Kidney (tissue), 14 donors: ENCODE measurements around the gene GPR107. TPM values are rescaled to one million over a fixed set of nuclear protein-coding genes. Genes with fewer than 3 reads are reported as not detected.

Experiments used
- DNase-seq, 5 donors: peaks; one replicate each; pipeline ENCODE4 v3.0.0-alpha.2; 2013 to 2020
- FAIRE-seq: peaks from 2 replicates; lab custom pipeline; 2012; peaks lifted over from hg19 to GRCh38; lab: Jason Lieb, UNC
- H3K27ac ChIP-seq, 2 donors: one replicate each; pipeline ENCODE4 v1.7.0; 2013; ENCODE audit warnings: low read depth in 2 of 2, low read length in 2 of 2, inconsistent platforms in 1 of 2
- H3K27me3 ChIP-seq: one replicate; pipeline ENCODE4 v1.7.1; 2013; ENCODE audit warnings: low read length, inconsistent platforms; ENCODE audit not compliant: control insufficient read depth, insufficient read depth
- H3K36me3 ChIP-seq, 3 donors: one replicate each; pipeline versions ENCODE4 v1.7.0 to v1.7.1; 2013; ENCODE audit warnings: low read length in 3 of 3, control low read depth in 1 of 3, inconsistent platforms in 1 of 3; ENCODE audit not compliant: insufficient read depth in 3 of 3, control insufficient read depth in 2 of 3
- H3K4me1 ChIP-seq, 3 donors: one replicate each; pipeline versions ENCODE4 v1.7.0 to v1.7.1; 2013; ENCODE audit warnings: low read length in 3 of 3, inconsistent platforms in 1 of 3, low read depth in 1 of 3; ENCODE audit not compliant: control insufficient read depth in 2 of 3, insufficient read depth in 2 of 3
- H3K4me3 ChIP-seq, 3 donors: one replicate each; pipeline versions ENCODE4 v1.7.0 to v1.8.1; 2013; ENCODE audit warnings: low read length in 3 of 3, control low read depth in 1 of 3, inconsistent platforms in 1 of 3
- H3K9ac ChIP-seq, 3 donors: one replicate each; pipeline versions ENCODE4 v1.7.0 to v1.7.1; 2013; ENCODE audit warnings: low read length in 3 of 3, control low read depth in 1 of 3, inconsistent platforms in 1 of 3
- H3K9me3 ChIP-seq, 3 donors: one replicate each; pipeline versions ENCODE4 v1.7.0 to v1.7.1; 2013; ENCODE audit warnings: low read length in 3 of 3, control low read depth in 1 of 3, inconsistent platforms in 1 of 3; ENCODE audit not compliant: control insufficient read depth in 2 of 3, insufficient read depth in 1 of 3
- intact Hi-C: fragments of 100-400 bp; cut with DNase I; formaldehyde crosslinking; loops from one replicate; pipeline ENCODE4 v1.11.1; 2022
- polyA plus RNA-seq: library from polyadenylated mRNA; stranded (reverse); fragments of 350-450 nt; fragmentation: Illumina TruSeq; extraction: RNeasy Lipid Tissue Mini Kit (QIAGEN cat#74804); gene quantifications from one replicate; pipeline ENCODE4 v1.2.3, GENCODE V29; 2014; ENCODE audit warnings: low read depth, low replicate concordance; ENCODE audit not compliant: insufficient read depth
- total RNA-seq: library from RNA; stranded (reverse); fragmentation: NEBNext Ultra II Directional; extraction: Animal tissue kit (Norgen Biotek cat#: 25700); gene quantifications from one replicate; pipeline ENCODE4 v1.2.1, GENCODE V29; 2021
- TF ChIP-seq, protein P1 (sequence below): IDR thresholded peaks from 3 replicates; pipeline ENCODE4 v1.5.1; 2012; ENCODE audit warnings: mild to moderate bottlenecking, moderate library complexity, borderline replicate concordance; ENCODE audit not compliant: insufficient read depth; ENCODE audit errors: extremely low read depth
- donor health status: control.
- donor health status: control.
- donor health status: control.
- donor health status: control.
- donor health status: control.
- donor health status: DM: yes; HTN: yes; CAD: no.
- donor health status: Normal renal cell carcinoma (clear cell type).

Gene GPR107
- total and polyA plus RNA-seq, 2 donors from 2014 or later, result 18.0 to 45.6 TPM

DNA sequence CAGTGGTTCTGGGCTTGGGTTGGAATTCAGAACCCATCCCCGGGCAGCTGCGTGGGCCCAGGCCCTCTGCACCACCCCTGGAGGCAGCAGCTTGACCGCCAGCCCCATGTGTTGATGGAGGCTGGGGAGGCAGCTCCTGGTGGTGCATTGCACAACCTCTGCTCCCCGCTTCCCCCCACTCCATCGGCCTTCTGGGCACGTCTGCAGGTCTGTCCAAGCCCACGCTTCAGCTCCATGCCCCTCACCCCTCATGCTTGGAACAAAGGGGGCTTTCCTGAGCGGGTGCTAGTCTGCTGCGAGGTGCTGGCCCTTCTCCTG is 119.9 kb downstream of the GPR107 start:
- DNase-seq (no peak), FAIRE-seq (no peak)
- TF ChIP-seq, protein P1, sequence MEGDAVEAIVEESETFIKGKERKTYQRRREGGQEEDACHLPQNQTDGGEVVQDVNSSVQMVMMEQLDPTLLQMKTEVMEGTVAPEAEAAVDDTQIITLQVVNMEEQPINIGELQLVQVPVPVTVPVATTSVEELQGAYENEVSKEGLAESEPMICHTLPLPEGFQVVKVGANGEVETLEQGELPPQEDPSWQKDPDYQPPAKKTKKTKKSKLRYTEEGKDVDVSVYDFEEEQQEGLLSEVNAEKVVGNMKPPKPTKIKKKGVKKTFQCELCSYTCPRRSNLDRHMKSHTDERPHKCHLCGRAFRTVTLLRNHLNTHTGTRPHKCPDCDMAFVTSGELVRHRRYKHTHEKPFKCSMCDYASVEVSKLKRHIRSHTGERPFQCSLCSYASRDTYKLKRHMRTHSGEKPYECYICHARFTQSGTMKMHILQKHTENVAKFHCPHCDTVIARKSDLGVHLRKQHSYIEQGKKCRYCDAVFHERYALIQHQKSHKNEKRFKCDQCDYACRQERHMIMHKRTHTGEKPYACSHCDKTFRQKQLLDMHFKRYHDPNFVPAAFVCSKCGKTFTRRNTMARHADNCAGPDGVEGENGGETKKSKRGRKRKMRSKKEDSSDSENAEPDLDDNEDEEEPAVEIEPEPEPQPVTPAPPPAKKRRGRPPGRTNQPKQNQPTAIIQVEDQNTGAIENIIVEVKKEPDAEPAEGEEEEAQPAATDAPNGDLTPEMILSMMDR, result no peak
- Histone ChIP-seq H3K27ac (peak overlapping the region in 1 of 2 donors; percentile 23), H3K9ac (peak overlapping the region in 2 of 3 donors; percentile 17 to 65), H3K27me3 (no peaks in the 10 kb centered on the region), H3K4me3 (peak overlapping the region; percentile 42 to 66 (median 61)), H3K36me3 (no peaks in the 10 kb centered on the region), H3K9me3 (no peaks in the 10 kb centered on the region), H3K4me1 (peaks cover 0 to 10% (median 4%) of the 10 kb centered on the region in 3 donors)
- intact Hi-C loops, result no loop called here

DNA sequence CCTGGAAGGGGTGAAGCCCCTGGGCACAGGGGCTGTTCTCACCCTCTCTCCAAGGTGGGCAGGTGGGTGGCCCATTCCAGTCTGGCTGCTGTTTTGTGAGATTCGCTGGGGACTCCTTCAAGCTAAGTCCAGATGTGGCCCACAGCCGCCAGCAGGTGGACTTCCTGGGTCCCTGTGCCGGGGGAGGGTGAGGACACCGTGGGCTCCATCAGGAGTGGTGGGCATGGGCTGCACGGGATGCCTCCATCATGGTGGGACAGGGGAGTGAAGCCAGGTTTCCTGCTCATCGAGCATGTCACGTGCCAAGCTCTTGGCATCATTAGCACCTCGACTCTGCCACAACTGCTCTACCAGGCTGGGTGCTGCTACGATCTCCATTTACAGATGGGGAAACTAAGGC is 120.3 kb downstream of the GPR107 start:
- FAIRE-seq, result no peak
- DNase-seq, result no peak
- intact Hi-C loops, result no loop called here
- peak overlapping the region in 1 of 3 donors; percentile 66 for H3K4me3 ChIP-seq
- no peaks in the 10 kb centered on the region for H3K36me3 ChIP-seq
- TF ChIP-seq, protein P1, result no peak
- no peak overlapping the region for H3K9ac ChIP-seq
- H3K9me3 ChIP-seq, result no peaks in the 10 kb centered on the region
- no peak overlapping the region for H3K27ac ChIP-seq
- peaks cover 0 to 10% (median 4%) of the 10 kb centered on the region in 3 donors for H3K4me1 ChIP-seq
- H3K27me3 ChIP-seq, result no peaks in the 10 kb centered on the region

DNA sequence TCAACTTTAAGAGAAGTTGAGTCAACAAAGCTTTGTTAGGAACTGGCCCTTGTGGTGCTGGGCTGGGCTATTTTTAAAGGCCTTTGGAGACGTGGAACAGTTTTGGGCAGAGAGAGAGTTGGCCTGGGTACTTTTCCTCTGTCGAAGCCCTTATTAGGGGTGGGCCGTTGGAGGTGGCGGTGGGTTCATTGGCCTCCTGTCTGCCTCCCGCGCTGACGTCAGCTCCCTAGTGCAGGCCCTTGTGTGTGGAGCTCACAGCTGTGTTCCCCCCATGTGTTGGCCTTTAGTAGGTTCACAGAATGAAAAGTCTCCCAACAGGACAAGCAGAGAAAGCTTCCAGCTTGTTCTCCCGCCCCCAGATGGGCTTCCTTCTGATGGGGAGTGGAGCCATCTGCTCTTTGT is 121.2 kb downstream of the GPR107 start:
- FAIRE-seq, result no peak
- peak in 3 of 5 donors; percentile 40 to 77 (median 46) for DNase-seq
- Histone ChIP-seq H3K4me3 (no peak overlapping the region), H3K9ac (no peak overlapping the region), H3K36me3 (no peaks in the 10 kb centered on the region), H3K4me1 (peaks cover 0 to 10% (median 4%) of the 10 kb centered on the region in 3 donors), H3K9me3 (no peaks in the 10 kb centered on the region), H3K27me3 (no peaks in the 10 kb centered on the region), H3K27ac (no peak overlapping the region)
- intact Hi-C loops, result no loop called here
- TF ChIP-seq, protein P1, result no peak

DNA sequence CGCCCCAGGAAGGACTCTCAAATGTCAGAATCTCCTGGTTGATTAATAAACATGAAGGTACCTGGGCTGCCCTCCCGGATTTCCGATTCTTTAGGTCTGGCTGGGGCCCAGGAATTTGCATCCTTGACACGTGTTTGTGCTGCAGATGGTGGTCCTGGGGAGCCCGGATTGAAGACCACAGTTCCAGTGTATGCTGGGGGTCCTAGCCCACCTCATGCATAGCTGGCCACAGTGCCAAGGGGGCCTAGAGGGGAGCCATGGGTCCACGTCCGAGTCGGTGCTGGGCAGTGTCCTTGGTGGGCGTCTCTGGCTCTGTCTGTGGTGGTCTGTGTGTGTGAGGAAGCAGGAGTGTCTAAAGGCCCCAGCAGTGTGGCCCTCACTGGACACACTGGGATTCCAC is 121.6 kb downstream of the GPR107 start:
- no peak overlapping the region for H3K27ac ChIP-seq
- H3K27me3 ChIP-seq, result no peaks in the 10 kb centered on the region
- no peaks in the 10 kb centered on the region for H3K36me3 ChIP-seq
- H3K4me3 ChIP-seq, result no peak overlapping the region
- no peaks in the 10 kb centered on the region for H3K9me3 ChIP-seq
- intact Hi-C loops, result no loop called here
- FAIRE-seq (no peak), DNase-seq (no peak)
- no peak overlapping the region for H3K9ac ChIP-seq
- TF ChIP-seq, protein P1, result no peak
- peaks cover 0 to 10% (median 4%) of the 10 kb centered on the region in 3 donors for H3K4me1 ChIP-seq
